GM12864 (cell line): ENCODE results near the gene HIP1R.

Experiments
- DNase-seq: peaks from one replicate; pipeline ENCODE4 v3.0.0-alpha.2; 2011; ENCODE audit warnings: low read depth
- H3K4me3 ChIP-seq: 2 replicates; pipeline ENCODE4 v1.5.1; 2011; ENCODE audit warnings: mild to moderate bottlenecking, low read depth, low read length, control low read depth
- CTCF ChIP-seq: IDR thresholded peaks from 2 replicates; pipeline ENCODE4 v1.5.1; 2011; ENCODE audit warnings: low read depth, mild to moderate bottlenecking, moderate library complexity, low read length, control low read depth, inconsistent platforms; ENCODE audit errors: missing control alignments

HIP1R gene

GRCh38 chr12:122864894-122865253, 29.6 kb downstream of the HIP1R start:
- no peak for DNase-seq
- TF ChIP-seq CTCF, result no peak
- H3K4me3 ChIP-seq, result no peak overlapping the region

- peak; percentile 49 for TF ChIP-seq CTCF
- no peak for DNase-seq
Observed at GRCh38 chr12:122865268-122866231, 30.3 kb downstream of the HIP1R start.

GRCh38 chr12:122866379-122866778, 31.1 kb downstream of the HIP1R start:
- no peak overlapping the region for H3K4me3 ChIP-seq
- no peak for TF ChIP-seq CTCF
- DNase-seq, result no peak

More at GRCh38 chr12:122865268-122866231, 30.3 kb downstream of the HIP1R start:
- no peak overlapping the region for H3K4me3 ChIP-seq

GRCh38 chr12:122866950-122867607, 31.8 kb downstream of the HIP1R start:
- no peak overlapping the region for H3K4me3 ChIP-seq
- DNase-seq, result no peak
- TF ChIP-seq CTCF, result no peak

GRCh38 chr12:122867691-122868461, 32.6 kb downstream of the HIP1R start:
- no peak for DNase-seq
- H3K4me3 ChIP-seq, result no peak overlapping the region
- TF ChIP-seq CTCF, result peak; percentile 35

- no peak for TF ChIP-seq CTCF
Observed at GRCh38 chr12:122868471-122869177, 33.4 kb downstream of the HIP1R start.

More at GRCh38 chr12:122868471-122869177, 33.4 kb downstream of the HIP1R start:
- no peak for DNase-seq
- H3K4me3 ChIP-seq, result no peak overlapping the region
